NB4 (cell line): ENCODE results near the gene CLEC16A.
"Not testable (repeated sequence)": the region's sequence is repeated elsewhere in the genome, so short reads cannot be mapped to it uniquely, and the experiment has no call there.

ENCODE experiments used
- DNase-seq: peaks from one replicate; pipeline ENCODE4 v3.0.0; 2010; ENCODE audit warnings: low read depth
- H3K4me3 ChIP-seq: one replicate; pipeline ENCODE4 v1.5.1; 2011; ENCODE audit warnings: mild to moderate bottlenecking, low read depth, low read length, moderate library complexity
- CTCF ChIP-seq: IDR thresholded peaks from one replicate; pipeline ENCODE4 v1.5.1; 2012; ENCODE audit warnings: low read depth, low read length
- MAX ChIP-seq: IDR thresholded peaks from 2 replicates; pipeline ENCODE4 v1.6.1; 2011; ENCODE audit warnings: low read depth, low read length
- MYC ChIP-seq: IDR thresholded peaks from 2 replicates; pipeline ENCODE4 v1.6.1; 2011; ENCODE audit warnings: low read depth, low read length
- POLR2A ChIP-seq: IDR thresholded peaks from 2 replicates; pipeline ENCODE4 v1.6.1; 2011; ENCODE audit warnings: mild to moderate bottlenecking; ENCODE audit not compliant: insufficient read length; ENCODE audit errors: extremely low read depth

The CLEC16A gene

DNA sequence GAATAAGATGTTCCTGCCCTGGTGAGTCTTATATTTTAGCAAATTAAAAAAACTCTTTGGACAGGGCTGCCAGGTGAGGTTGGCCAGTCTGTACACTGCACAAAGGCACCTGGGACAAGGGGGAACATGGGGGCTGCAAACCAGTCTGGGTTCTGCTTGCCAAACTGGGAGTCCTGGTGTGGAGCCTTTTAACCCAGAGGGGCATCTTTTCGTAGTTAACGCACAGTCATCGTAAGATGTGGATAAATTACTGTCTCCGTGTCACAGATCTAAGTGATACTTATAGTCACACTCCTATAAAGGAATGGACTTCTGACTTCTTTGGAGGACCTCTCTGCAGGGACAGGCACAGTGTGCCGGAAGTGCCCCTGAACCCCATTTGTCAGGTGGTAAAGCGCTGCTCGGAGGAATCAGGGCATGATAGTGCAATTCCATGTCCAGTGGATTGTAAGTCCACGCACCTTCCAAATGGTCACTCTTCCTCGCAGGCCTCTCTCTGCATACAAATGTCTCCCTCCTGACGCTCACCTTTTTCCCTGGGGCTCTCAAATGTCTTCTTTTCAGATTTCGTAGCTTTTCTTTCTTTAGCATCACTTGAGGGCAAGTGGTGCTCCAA lies 16.8 kb upstream of the CLEC16A start:
- no peak overlapping the region for H3K4me3 ChIP-seq
- TF ChIP-seq MYC, result no peak
- TF ChIP-seq MAX, result no peak
- TF ChIP-seq POLR2A, result no peak
- no peak for TF ChIP-seq CTCF
- no peak for DNase-seq

DNA sequence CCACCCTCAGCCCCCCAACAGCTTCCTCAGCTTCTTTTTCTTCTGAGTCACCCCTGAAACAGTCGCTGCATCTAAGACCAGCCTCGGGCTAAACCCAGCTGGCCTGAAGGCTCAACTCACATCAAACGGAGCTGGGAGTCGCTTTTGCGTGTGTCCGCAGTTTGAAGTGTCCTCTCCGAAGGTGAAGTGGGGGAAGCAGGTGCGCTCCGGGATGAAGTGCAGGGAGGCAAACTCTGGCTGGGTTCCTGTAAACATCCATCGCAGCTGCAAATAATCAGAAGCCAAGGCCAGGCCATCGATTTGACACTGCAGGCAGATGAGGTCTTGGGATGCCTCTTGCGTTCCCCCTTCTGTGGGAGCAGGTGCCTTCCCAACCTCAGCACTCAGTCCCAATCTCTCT lies 15.3 kb upstream of the CLEC16A start:
- not testable (repeated sequence) for DNase-seq, H3K4me3 ChIP-seq

DNA sequence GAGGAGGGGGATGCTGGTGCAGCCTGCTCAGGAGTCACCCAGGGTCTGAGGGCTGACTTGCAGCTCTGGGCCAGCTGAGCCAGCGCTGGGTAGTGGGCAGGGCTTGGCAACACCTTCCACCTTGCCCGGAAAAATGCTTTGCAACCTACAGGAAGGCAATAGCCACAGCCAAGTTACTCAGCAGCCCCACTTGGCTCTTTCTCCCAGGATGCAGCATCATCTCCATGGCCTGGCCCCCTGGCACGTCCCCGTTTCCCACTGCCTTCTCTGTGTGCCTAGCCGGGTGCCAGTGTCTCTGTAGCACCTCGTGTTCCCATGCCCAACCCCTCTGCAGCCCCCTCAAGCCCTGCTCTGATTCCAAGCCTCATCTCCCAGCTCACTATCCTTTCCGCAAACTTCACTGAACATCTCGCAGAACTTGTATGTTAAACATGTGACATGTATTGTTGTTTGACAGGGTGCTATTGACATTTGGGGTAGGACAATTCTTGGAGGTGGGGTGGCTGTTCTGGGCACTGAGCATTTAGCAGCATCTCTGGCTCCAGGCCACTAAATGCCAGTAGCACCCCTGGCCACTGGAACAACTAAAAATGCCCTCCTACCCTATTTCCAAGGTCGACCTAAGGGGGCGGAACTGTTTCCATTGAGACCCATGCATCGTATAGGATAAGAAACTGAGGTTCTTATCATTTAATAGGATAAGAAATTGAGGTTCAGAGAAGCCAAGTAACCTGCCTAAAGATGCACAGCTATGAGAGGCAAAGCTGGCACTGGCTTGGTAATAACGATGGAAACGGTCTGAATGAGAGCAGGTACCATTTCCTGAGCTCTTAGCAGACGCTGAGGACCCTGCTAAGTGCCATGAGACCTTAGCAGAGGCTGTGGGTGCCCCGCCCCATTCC lies 14.3 kb upstream of the CLEC16A start:
- no peak for DNase-seq
- H3K4me3 ChIP-seq, result no peak overlapping the region
- TF ChIP-seq MAX (no peak), CTCF (no peak), POLR2A (no peak), MYC (no peak)

GRCh38 chr16:10930755-10931093 lies 13.6 kb upstream of the CLEC16A start:
- TF ChIP-seq MAX (no peak), CTCF (no peak), POLR2A (no peak), MYC (no peak)
- no peak overlapping the region for H3K4me3 ChIP-seq
- no peak for DNase-seq

- no peak overlapping the region for H3K4me3 ChIP-seq
- no peak for DNase-seq
- TF ChIP-seq POLR2A (no peak), CTCF (no peak), MYC (no peak), MAX (no peak)
These were observed 13.2 kb upstream of the CLEC16A start for GRCh38 chr16:10931134-10931533.

DNA sequence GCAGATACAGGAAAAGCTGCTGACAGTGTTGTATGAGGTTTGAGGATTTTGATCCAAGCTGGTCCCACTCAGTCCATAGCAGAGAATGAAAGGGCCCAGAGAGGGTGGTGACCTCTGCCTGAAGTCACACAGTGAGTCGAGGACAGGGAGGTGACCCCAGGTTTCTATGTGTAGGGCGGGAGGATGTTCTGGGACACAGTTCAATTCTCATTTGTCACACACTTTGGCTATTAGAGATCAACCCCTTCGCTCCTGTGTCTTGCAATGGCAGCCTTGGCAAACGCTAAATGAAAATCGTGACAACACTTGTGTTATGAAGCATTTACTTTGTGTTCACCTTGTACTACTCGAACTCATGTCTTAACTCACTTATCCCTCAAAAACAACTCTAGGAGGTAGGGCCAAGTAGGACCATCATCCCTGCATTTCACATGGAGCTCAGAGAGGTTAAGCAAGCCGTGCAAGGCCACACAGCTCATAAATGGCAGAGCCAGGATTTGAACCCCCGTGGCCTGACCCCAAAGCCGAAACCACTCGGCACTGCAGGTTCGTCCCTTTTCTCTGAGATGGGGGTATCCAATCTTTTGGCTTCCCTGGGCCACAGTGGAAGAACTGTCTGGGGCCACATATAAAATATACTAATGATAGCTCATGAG lies 12.3 kb upstream of the CLEC16A start:
- H3K4me3 ChIP-seq, result no peak overlapping the region
- DNase-seq, result no peak
- TF ChIP-seq POLR2A (no peak), MAX (no peak), CTCF (no peak), MYC (no peak)
